Naive thymus-derived CD4-positive, alpha-beta T cell (primary cell): Measurements from ENCODE around the gene BMP10. TPM values are rescaled to one million over a fixed set of nuclear protein-coding genes. Genes with fewer than 3 reads are reported as not detected.

Experiments
- ATAC-seq: fragments of 150-1000 bp; cut with Tn5 transposase; 2 replicates; pipeline ENCODE4 v1.10.0; 2021; ENCODE audit warnings: mild to moderate bottlenecking, moderate library complexity
- CTCF ChIA-PET: fragments of 350-600 bp; sonication (Branson Sonifier 250); formaldehyde crosslinking; loops from one replicate; lab custom pipeline; 2021; ENCODE audit warnings: antibody characterized with exemption; lab: Charles Lee
- POLR2A ChIA-PET: fragments of 350-600 bp; sonication (Branson Sonifier 250); formaldehyde crosslinking; loops from one replicate; lab custom pipeline; 2021; ENCODE audit warnings: antibody characterized with exemption, inconsistent platforms; lab: Charles Lee
- DNase-seq, 9 donors: peaks; one replicate each; pipeline versions ENCODE4 v3.0.0 to v3.0.0-alpha.2; 2020 to 2022; ENCODE audit warnings: mixed read lengths in 1 of 9
- H3K27ac ChIP-seq: one replicate; pipeline ENCODE4 v1.7.0; 2013; ENCODE audit warnings: mild to moderate bottlenecking, low read depth, low read length, moderate library complexity
- H3K27me3 ChIP-seq, 2 donors: one replicate each; pipeline ENCODE4 v1.7.0; 2013; ENCODE audit warnings: low read length in 2 of 2, mild to moderate bottlenecking in 2 of 2, moderate library complexity in 2 of 2; ENCODE audit not compliant: control insufficient read depth in 2 of 2, insufficient read depth in 2 of 2
- H3K36me3 ChIP-seq, 3 experiments: 1 replicate in 2 of 3; 2 replicates in 1 of 3; pipeline ENCODE4 v1.7.0; 2013; ENCODE audit warnings: low read length in 3 of 3, mild to moderate bottlenecking in 3 of 3, moderate library complexity in 1 of 3; ENCODE audit not compliant: insufficient read depth in 3 of 3, control insufficient read depth in 2 of 3
- H3K4me1 ChIP-seq, 2 donors: one replicate each; pipeline ENCODE4 v1.7.0; 2013; ENCODE audit warnings: low read length in 2 of 2, mild to moderate bottlenecking in 2 of 2, moderate library complexity in 1 of 2; ENCODE audit not compliant: control insufficient read depth in 2 of 2, insufficient read depth in 2 of 2
- H3K4me3 ChIP-seq: 2 replicates; pipeline ENCODE4 v1.7.0; 2013; ENCODE audit warnings: mild to moderate bottlenecking, low read length
- H3K9me3 ChIP-seq, 3 experiments: 1 replicate in 2 of 3; 2 replicates in 1 of 3; pipeline ENCODE4 v1.7.0; 2013; ENCODE audit warnings: low read length in 3 of 3; ENCODE audit not compliant: control insufficient read depth in 2 of 3
- H3K27ac Mint-ChIP-seq, 9 donors: one replicate each; pipeline ENCODE4 v1.8.0; 2020 to 2022; ENCODE audit warnings: mixed read lengths in 9 of 9, mild to moderate bottlenecking in 8 of 9, moderate library complexity in 5 of 9, inconsistent platforms in 2 of 9
- H3K27me3 Mint-ChIP-seq, 5 donors: one replicate each; pipeline ENCODE4 v1.8.0; 2021 to 2022; ENCODE audit warnings: mixed read lengths in 5 of 5, mild to moderate bottlenecking in 1 of 5
- H3K36me3 Mint-ChIP-seq, 5 donors: one replicate each; pipeline ENCODE4 v1.8.0; 2020 to 2022; ENCODE audit warnings: mixed read lengths in 5 of 5, mild to moderate bottlenecking in 3 of 5, inconsistent platforms in 1 of 5
- H3K4me1 Mint-ChIP-seq, 7 donors: one replicate each; pipeline ENCODE4 v1.8.0; 2020 to 2022; ENCODE audit warnings: mixed read lengths in 7 of 7, mild to moderate bottlenecking in 3 of 7, inconsistent platforms in 1 of 7
- H3K4me3 Mint-ChIP-seq, 10 donors: one replicate each; pipeline ENCODE4 v1.8.0; 2020 to 2022; ENCODE audit warnings: mild to moderate bottlenecking in 10 of 10, mixed read lengths in 10 of 10, moderate library complexity in 6 of 10, inconsistent platforms in 2 of 10
- H3K9me3 Mint-ChIP-seq, 11 donors: one replicate each; pipeline ENCODE4 v1.8.0; 2020 to 2022; ENCODE audit warnings: mixed read lengths in 11 of 11, mild to moderate bottlenecking in 4 of 11, inconsistent platforms in 1 of 11, moderate library complexity in 1 of 11
- intact Hi-C, 2 donors: fragments of 100-400 bp; cut with micrococcal nuclease; formaldehyde crosslinking; loops; one replicate each; pipeline ENCODE4 v1.15.1; 2023
- polyA plus RNA-seq, 2 donors: library from polyadenylated mRNA; unstranded; fragments of 300-500 nt; fragmentation: Illumina TruSeq; gene quantifications; one replicate each; pipeline ENCODE4 v1.2.3, GENCODE V29; 2021
- total RNA-seq, 6 experiments: library from RNA in 5 of 6; stranded (reverse) in 5 of 6; gene quantifications; 1 replicate in 5 of 6; 2 replicates in 1 of 6; pipeline ENCODE4 v1.2.3 and lab custom pipeline; 2021 to 2026

BMP10 gene
- total and polyA plus RNA-seq, 7 experiments from 2014 or later = not detected

GRCh38 chr2:68829749-68830148 is 41.4 kb downstream of the BMP10 start:
- CTCF ChIA-PET = interaction anchor here (0.6 to 2.5 kb wide), 12 partner anchors 9 to 366 kb away, joined by 3 to 11 read pairs (median 4); no protein-coding TSS in a partner anchor
- Mint-ChIP-seq H3K27ac (peak overlapping the region; percentile 84 to 98 (median 94)), H3K9me3 (peaks cover 0 to 4% (median 0%) of the 10 kb centered on the region in 11 donors), H3K27me3 (no peaks in the 10 kb centered on the region), H3K4me1 (peaks cover 55 to 83% (median 73%) of the 10 kb centered on the region in 7 donors), H3K36me3 (peaks cover 0 to 28% (median 13%) of the 10 kb centered on the region in 5 donors), H3K4me3 (peak overlapping the region; percentile 67 to 89 (median 78))
- DNase-seq (peak in 1 of 9 donors; percentile 19), ATAC-seq (no peak)
- peaks cover 6 to 23% (median 17%) of the 10 kb centered on the region in 3 experiments for H3K36me3 ChIP-seq
- intact Hi-C loops = loop anchor here (1.0 to 5.0 kb wide), 8 partner anchors 8 to 362 kb away; partner anchors contain the start of genes APLF (in 1 of the 2) and FBXO48 (in 1 of the 2)
- POLR2A ChIA-PET = interaction anchor here (0.6 to 3.0 kb wide), 16 partner anchors 9 to 363 kb away, joined by 3 to 11 read pairs (median 4); partner anchors contain the start of genes APLF and FBXO48
- H3K27me3 ChIP-seq = no peaks in the 10 kb centered on the region
- peak overlapping the region; percentile 15 for H3K4me3 ChIP-seq
- H3K27ac ChIP-seq = peak overlapping the region; percentile 61
- H3K9me3 ChIP-seq = no peaks in the 10 kb centered on the region
- peaks cover 32 to 51% of the 10 kb centered on the region in 2 donors for H3K4me1 ChIP-seq

GRCh38 chr2:68828887-68829708 is 42.1 kb downstream of the BMP10 start:
- H3K27me3 ChIP-seq = no peaks in the 10 kb centered on the region
- peak; percentile 76 for ATAC-seq
- ChIA-PET CTCF (interaction anchor here (0.9 to 2.5 kb wide), 10 partner anchors 10 to 366 kb away, joined by 3 to 11 read pairs (median 3); no protein-coding TSS in a partner anchor), POLR2A (interaction anchor here (0.6 to 3.0 kb wide), 19 partner anchors 9 to 362 kb away, joined by 3 to 11 read pairs (median 4); partner anchors contain the start of genes APLF and FBXO48)
- Mint-ChIP-seq H3K9me3 (peaks cover 0 to 4% (median 0%) of the 10 kb centered on the region in 11 donors), H3K36me3 (peaks cover 0 to 34% (median 19%) of the 10 kb centered on the region in 5 donors), H3K27me3 (no peaks in the 10 kb centered on the region), H3K4me1 (peaks cover 59 to 85% (median 71%) of the 10 kb centered on the region in 7 donors), H3K4me3 (peak overlapping the region; percentile 67 to 89 (median 78)), H3K27ac (peak overlapping the region; percentile 84 to 98 (median 94))
- peak; percentile 43 to 87 (median 79) for DNase-seq
- intact Hi-C loops = loop anchor here (1.0 to 5.0 kb wide), 8 partner anchors 8 to 362 kb away; partner anchors contain the start of genes APLF (in 1 of the 2) and FBXO48 (in 1 of the 2)
- H3K27ac ChIP-seq = peak overlapping the region; percentile 61
- H3K36me3 ChIP-seq = peaks cover 8 to 29% (median 19%) of the 10 kb centered on the region in 3 experiments
- H3K4me1 ChIP-seq = peaks cover 32 to 51% of the 10 kb centered on the region in 2 donors
- H3K9me3 ChIP-seq = no peaks in the 10 kb centered on the region
- H3K4me3 ChIP-seq = peak overlapping the region; percentile 15

- ATAC-seq (no peak), DNase-seq (no peak)
- Mint-ChIP-seq H3K36me3 (peaks cover 0 to 45% (median 33%) of the 10 kb centered on the region in 5 donors), H3K4me1 (peaks cover 56 to 84% (median 67%) of the 10 kb centered on the region in 7 donors), H3K4me3 (peak overlapping the region in 3 of 10 donors; percentile 14 to 18 (median 15)), H3K27ac (peak overlapping the region in 8 of 9 donors; percentile 44 to 96 (median 93)), H3K27me3 (no peaks in the 10 kb centered on the region), H3K9me3 (peaks cover 0 to 4% (median 0%) of the 10 kb centered on the region in 11 donors)
- CTCF ChIA-PET = interaction anchor here (0.7 kb wide), 1 partner anchor 140 kb away, joined by 3 read pairs; no protein-coding TSS in a partner anchor
- H3K27me3 ChIP-seq = no peaks in the 10 kb centered on the region
- intact Hi-C loops = loop anchor here (2.0 to 5.0 kb wide), 5 partner anchors 19 to 360 kb away; partner anchors contain the start of genes APLF (in 1 of the 2) and FBXO48 (in 1 of the 2)
- peaks cover 14 to 44% (median 27%) of the 10 kb centered on the region in 3 experiments for H3K36me3 ChIP-seq
- no peaks in the 10 kb centered on the region for H3K9me3 ChIP-seq
- peak overlapping the region; percentile 6 for H3K27ac ChIP-seq
- peaks cover 32 to 47% of the 10 kb centered on the region in 2 donors for H3K4me1 ChIP-seq
- POLR2A ChIA-PET = interaction anchor here (1.0 to 3.0 kb wide), 3 partner anchors 10 to 94 kb away, joined by 3 to 11 read pairs (median 3); no protein-coding TSS in a partner anchor
- no peak overlapping the region for H3K4me3 ChIP-seq
Observed at GRCh38 chr2:68827666-68828065, 43.5 kb downstream of the BMP10 start.

DNA sequence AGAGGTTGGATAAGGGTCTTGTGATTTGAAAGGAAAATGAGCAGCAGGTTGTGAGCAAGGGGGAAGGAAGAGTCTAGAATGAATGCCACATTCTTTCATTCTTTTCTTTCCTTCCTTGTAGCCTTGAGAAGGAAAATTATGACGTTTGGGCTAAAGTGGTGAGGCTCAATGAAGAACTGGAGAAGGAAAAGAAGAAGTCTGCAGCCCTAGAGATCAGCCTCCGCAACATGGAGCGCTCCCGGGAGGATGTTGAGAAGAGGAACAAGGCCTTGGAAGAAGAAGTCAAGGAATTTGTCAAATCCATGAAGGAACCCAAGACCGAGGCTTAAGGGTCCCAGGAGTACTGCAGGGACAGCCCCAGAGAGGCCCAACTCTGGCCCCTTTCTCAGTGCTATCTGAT is 45.3 kb downstream of the BMP10 start:
- intact Hi-C loops = loop anchor here in 1 of 2 donors (5.0 kb wide), 1 partner anchor 359 kb away; the partner anchor contains the start of genes APLF and FBXO48
- H3K27ac ChIP-seq = peak overlapping the region; percentile 30
- peaks cover 40 to 68% (median 50%) of the 10 kb centered on the region in 7 donors for H3K4me1 Mint-ChIP-seq
- POLR2A ChIA-PET = no interaction called here
- no peak overlapping the region for H3K4me3 ChIP-seq
- no peak for ATAC-seq
- no peaks in the 10 kb centered on the region for H3K27me3 Mint-ChIP-seq
- DNase-seq = no peak
- H3K27ac Mint-ChIP-seq = peak overlapping the region; percentile 34 to 93 (median 83)
- peaks cover 22 to 29% of the 10 kb centered on the region in 2 donors for H3K4me1 ChIP-seq
- peaks cover 0 to 4% (median 0%) of the 10 kb centered on the region in 11 donors for H3K9me3 Mint-ChIP-seq
- no peak overlapping the region for H3K4me3 Mint-ChIP-seq
- H3K9me3 ChIP-seq = no peaks in the 10 kb centered on the region
- peaks cover 20 to 61% (median 41%) of the 10 kb centered on the region in 3 experiments for H3K36me3 ChIP-seq
- H3K36me3 Mint-ChIP-seq = peaks cover 0 to 49% (median 40%) of the 10 kb centered on the region in 5 donors
- H3K27me3 ChIP-seq = no peaks in the 10 kb centered on the region
- CTCF ChIA-PET = interaction anchor here (0.7 kb wide), 1 partner anchor 18 kb away, joined by 3 read pairs; no protein-coding TSS in a partner anchor

DNA sequence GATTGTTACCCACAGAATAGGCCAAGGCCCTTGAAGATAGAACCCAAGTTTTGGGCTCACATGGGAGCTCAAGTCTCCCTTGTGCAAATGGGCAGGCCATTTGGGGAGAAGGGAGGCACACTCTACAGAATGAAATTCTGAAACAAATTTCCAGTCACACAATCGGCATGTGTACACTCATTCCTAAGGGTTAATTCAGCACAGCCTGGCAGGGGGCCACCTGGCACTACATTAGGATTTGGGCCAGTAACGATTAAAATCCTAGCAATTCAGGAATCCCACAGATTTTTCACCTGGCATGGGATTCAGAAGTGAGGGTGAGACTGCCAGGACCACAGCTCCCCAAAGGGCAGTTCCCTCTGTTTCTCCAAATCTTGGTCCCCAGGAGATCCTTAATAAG is 46.4 kb downstream of the BMP10 start:
- Histone ChIP-seq H3K27ac (no peak overlapping the region), H3K27me3 (no peaks in the 10 kb centered on the region), H3K36me3 (peaks cover 20 to 69% (median 47%) of the 10 kb centered on the region in 3 experiments), H3K4me3 (no peak overlapping the region), H3K4me1 (peaks cover 15 to 19% of the 10 kb centered on the region in 2 donors), H3K9me3 (no peaks in the 10 kb centered on the region)
- DNase-seq = no peak
- no peak for ATAC-seq
- H3K9me3 Mint-ChIP-seq = peaks cover 0 to 4% (median 0%) of the 10 kb centered on the region in 11 donors
- H3K4me1 Mint-ChIP-seq = peaks cover 38 to 58% (median 44%) of the 10 kb centered on the region in 7 donors
- intact Hi-C loops = loop anchor here in 1 of 2 donors (5.0 kb wide), 1 partner anchor 358 kb away; the partner anchor contains the start of genes APLF and FBXO48
- H3K27ac Mint-ChIP-seq = peak overlapping the region; percentile 34 to 93 (median 83)
- ChIA-PET CTCF (interaction anchor here (1.1 kb wide), 1 partner anchor 14 kb away, joined by 6 read pairs; no protein-coding TSS in a partner anchor), POLR2A (interaction anchor here (0.7 to 1.3 kb wide), 3 partner anchors 37 to 87 kb away, joined by 3 to 4 read pairs (median 3); no protein-coding TSS in a partner anchor)
- H3K4me3 Mint-ChIP-seq = no peak overlapping the region
- no peaks in the 10 kb centered on the region for H3K27me3 Mint-ChIP-seq
- peaks cover 0 to 56% (median 44%) of the 10 kb centered on the region in 5 donors for H3K36me3 Mint-ChIP-seq
